22Rv1 (cell line): ENCODE measurements around the gene RIMS4.

Experiments
- ZFX ChIP-seq: fragments of 450-650 bp; IDR thresholded peaks from 2 replicates; pipeline ENCODE4 v1.6.1; 2017; ENCODE audit warnings: antibody characterized with exemption, borderline replicate concordance
- TF ChIP-seq, protein P1 (sequence below): fragments of 450-650 bp; IDR thresholded peaks from 2 replicates; pipeline ENCODE4 v1.5.1; 2017; ENCODE audit warnings: mild to moderate bottlenecking

DNA sequence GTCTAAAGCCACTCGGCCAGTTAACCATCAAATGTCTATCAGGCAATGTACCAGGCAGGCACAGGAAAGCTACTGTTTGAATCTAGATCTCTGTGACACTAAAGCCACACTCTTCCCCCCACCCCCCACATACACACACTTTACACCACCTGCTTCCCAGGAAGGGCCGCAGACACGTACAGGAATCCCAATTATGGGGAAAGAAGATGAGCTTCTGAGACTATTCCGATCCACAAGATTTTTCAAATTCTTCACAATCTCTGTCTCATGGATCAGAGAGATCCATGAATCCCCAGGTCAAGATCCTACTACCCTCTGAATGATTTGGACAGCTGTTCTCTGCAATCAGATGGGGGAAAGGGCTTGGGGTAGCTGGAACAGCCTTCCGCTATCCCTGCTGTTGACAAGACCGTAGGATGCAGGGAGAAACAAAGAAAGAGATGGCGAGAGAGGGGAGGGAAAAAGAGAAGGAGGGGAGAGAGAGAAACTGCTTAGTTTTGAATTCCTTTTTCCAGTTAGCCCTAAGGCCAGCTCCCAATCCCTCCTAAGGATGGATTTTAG, 25.4 kb upstream of the RIMS4 start:
- TF ChIP-seq, protein P1, sequence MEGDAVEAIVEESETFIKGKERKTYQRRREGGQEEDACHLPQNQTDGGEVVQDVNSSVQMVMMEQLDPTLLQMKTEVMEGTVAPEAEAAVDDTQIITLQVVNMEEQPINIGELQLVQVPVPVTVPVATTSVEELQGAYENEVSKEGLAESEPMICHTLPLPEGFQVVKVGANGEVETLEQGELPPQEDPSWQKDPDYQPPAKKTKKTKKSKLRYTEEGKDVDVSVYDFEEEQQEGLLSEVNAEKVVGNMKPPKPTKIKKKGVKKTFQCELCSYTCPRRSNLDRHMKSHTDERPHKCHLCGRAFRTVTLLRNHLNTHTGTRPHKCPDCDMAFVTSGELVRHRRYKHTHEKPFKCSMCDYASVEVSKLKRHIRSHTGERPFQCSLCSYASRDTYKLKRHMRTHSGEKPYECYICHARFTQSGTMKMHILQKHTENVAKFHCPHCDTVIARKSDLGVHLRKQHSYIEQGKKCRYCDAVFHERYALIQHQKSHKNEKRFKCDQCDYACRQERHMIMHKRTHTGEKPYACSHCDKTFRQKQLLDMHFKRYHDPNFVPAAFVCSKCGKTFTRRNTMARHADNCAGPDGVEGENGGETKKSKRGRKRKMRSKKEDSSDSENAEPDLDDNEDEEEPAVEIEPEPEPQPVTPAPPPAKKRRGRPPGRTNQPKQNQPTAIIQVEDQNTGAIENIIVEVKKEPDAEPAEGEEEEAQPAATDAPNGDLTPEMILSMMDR, result no peak
- no peak for TF ChIP-seq ZFX
